Neuron (in vitro differentiated cells): Measurements from ENCODE around the gene KIF21A.

Experiments
- H2AFZ ChIP-seq: one replicate; pipeline ENCODE4 v1.6.1; 2013; ENCODE audit warnings: low read depth, mild to moderate bottlenecking, inconsistent platforms, low read length, moderate library complexity
- H3K27me3 ChIP-seq: one replicate; pipeline ENCODE4 v1.6.1; 2013; ENCODE audit warnings: low read length; ENCODE audit not compliant: insufficient read depth
- H3K36me3 ChIP-seq: one replicate; pipeline ENCODE4 v1.6.1; 2013; ENCODE audit warnings: low read length; ENCODE audit not compliant: insufficient read depth
- H3K4me1 ChIP-seq: one replicate; pipeline ENCODE4 v1.6.1; 2013; ENCODE audit warnings: low read length; ENCODE audit not compliant: insufficient read depth
- H3K4me3 ChIP-seq: 2 replicates; pipeline ENCODE4 v1.5.1; 2013; ENCODE audit warnings: mild to moderate bottlenecking, low read length, moderate library complexity
- H3K9me3 ChIP-seq: one replicate; pipeline ENCODE4 v1.6.1; 2013; ENCODE audit warnings: low read length

The KIF21A gene

DNA sequence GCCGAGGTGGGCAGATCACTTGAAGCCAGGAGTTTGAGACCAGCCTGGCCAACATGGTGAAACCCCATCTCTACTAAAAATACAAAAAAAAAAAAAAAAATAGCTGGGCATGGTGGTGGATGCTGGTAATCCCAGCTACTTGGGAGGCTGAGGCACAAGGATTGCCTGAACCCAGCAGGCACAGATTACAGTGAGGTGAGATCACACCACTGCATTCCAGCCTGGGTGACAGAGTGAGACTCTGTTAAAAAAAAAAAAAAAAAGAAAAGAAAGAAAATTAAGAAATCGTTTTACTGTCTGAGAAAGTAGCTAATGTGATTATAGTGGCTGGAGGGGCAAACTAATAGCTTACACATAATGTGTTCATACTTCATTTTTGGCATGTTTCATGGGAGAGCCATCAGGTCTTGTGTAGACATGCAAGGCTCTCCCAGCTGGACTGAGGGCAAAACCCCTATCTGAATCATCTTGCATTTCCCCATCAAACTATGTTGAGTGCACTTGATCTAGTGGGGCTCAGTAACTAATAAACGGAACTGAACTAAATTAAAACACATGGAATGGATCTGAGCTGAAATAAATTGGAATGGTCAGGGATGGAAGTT lies 16.2 kb downstream of the KIF21A start:
- Histone ChIP-seq H3K27me3 (no peaks in the 10 kb centered on the region), H3K36me3 (peaks cover 6% of the 10 kb centered on the region), H2AFZ (no peak overlapping the region), H3K4me1 (no peaks in the 10 kb centered on the region), H3K4me3 (no peak overlapping the region), H3K9me3 (peaks cover 5% of the 10 kb centered on the region)

DNA sequence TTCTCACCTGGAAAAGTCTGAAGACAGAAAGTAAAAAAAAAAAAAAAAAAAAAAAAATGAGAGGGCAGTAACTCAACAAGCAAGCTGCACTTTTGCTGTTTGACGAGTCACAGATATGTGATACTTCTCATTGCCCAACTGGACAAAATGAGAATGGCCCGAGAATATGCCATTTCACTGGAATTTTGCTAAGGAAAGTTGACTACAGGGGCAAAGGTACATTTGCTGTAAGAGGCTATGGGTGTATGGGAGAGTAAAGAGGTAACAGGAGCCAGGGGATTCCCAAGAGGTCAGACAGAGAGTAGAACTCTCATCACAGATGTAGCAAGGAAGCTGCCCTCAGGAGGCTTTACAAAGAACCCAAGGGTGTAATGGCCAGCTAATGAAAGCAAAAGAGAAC lies 22.9 kb downstream of the KIF21A start:
- Histone ChIP-seq H3K9me3 (peaks cover 2% of the 10 kb centered on the region), H2AFZ (no peak overlapping the region)

DNA sequence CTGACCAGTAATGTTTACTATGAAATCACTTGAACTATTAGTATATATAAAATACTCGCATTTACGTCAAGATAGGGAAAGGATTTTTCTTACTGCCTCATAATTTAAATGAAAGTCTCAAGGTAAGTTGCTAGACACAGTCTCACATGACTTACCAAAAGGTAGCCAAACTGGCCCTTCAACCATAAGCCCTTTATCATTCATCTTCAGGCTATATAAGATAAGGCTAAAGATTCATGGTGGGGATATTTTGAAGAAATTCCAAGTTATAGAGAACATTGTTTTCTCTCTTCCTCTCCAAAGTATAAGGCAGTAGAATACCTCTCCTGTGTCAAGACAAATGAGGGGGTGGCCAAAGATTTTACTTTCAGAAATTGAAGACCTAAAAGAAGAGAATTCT lies 23.4 kb downstream of the KIF21A start:
- H2AFZ ChIP-seq, result no peak overlapping the region
- no peak overlapping the region for H3K4me3 ChIP-seq
- peaks cover 30% of the 10 kb centered on the region for H3K36me3 ChIP-seq

More for the DNA sequence above, 22.9 kb downstream of the KIF21A start:
- peaks cover 30% of the 10 kb centered on the region for H3K36me3 ChIP-seq
- no peak overlapping the region for H3K4me3 ChIP-seq
- H3K27me3 ChIP-seq, result no peaks in the 10 kb centered on the region
- H3K4me1 ChIP-seq, result no peaks in the 10 kb centered on the region

DNA sequence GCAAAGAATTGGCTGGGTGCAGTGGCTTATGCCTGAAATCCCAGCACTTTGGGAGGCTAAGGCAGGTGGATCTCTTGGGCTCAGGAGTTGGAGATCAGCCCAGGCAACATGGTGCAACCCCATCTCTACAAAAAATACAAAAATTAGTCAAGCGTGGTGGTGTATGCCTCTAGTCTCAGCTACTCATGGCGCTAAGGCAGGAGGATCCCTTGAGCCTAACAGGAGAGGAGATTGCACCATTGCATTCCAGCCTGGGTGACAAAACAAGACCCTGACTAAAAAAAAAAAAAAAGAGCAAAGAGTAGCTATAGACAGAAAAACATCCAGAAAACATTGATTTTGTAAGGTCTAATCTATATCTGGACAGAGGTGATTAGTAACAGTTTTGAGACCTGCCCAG lies 25.0 kb downstream of the KIF21A start:
- Histone ChIP-seq H3K36me3 (peaks cover 28% of the 10 kb centered on the region), H3K4me1 (peaks cover 2% of the 10 kb centered on the region), H3K4me3 (no peak overlapping the region), H2AFZ (no peak overlapping the region), H3K9me3 (peaks cover 2% of the 10 kb centered on the region), H3K27me3 (no peaks in the 10 kb centered on the region)

More for the DNA sequence above, 23.4 kb downstream of the KIF21A start:
- no peaks in the 10 kb centered on the region for H3K4me1 ChIP-seq
- H3K9me3 ChIP-seq, result peaks cover 2% of the 10 kb centered on the region
- no peaks in the 10 kb centered on the region for H3K27me3 ChIP-seq

DNA sequence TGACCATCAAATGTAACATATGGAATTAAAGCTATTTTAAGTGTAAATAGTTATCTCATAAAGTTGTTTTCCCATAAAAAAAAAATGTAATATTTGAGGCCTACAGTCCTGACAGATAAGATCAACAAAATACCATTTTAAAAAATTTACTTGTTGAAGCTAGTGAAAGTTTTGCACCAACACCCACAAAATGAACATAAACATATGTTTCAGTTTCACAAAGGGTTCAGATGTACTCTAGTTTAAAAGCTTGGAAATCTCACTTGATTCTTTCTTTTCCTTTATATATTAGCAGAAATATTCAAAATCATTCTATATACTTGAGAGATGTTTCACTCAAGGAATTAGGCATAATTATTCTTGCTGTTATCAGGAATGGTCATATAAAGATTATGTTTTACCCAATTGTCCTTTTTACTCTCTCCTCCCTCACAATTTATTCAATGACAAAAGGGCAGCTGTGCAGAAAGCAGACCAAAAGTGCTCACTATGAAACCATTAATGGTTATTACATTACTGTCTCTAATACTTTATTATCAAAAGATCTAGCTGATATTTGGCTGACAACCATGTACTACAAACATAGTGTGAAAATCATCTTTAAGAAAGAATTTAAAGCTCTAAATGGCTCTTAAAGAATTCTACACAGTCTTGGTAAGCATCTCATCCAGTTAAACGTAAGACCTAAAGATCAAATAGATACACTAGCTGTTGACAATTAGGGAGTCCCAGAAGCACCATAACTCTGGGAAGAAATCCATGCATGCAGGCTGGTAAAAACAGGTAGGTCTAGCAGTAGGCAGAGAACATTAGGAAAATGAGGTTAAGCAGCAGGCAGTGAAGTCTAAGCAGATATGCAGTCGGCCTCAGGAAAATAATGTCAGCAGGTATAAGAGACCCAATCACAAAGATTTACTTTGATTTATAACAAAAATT lies 28.8 kb downstream of the KIF21A start:
- peaks cover 2% of the 10 kb centered on the region for H3K4me1 ChIP-seq
- no peaks in the 10 kb centered on the region for H3K9me3 ChIP-seq
- H3K27me3 ChIP-seq, result no peaks in the 10 kb centered on the region
- no peak overlapping the region for H2AFZ ChIP-seq
- H3K36me3 ChIP-seq, result peaks cover 38% of the 10 kb centered on the region
- no peak overlapping the region for H3K4me3 ChIP-seq

DNA sequence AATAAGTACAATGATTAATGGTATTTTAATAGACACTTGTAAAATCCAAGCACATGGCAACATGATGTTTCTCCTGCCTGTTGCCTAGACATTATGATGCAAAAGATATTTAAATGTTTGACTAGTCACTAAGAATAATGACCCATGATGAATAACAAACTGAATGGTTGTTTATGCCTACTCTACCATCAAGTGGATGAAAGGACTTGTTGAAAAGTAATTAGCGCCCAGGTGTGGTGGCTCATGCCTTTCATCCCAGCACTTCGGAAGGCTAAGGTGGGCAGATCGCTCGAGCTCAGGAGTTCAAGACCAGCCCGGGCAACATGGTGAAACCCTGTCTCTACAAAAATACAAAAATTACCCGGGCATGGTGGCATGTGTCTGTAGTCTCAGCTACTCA lies 30.7 kb downstream of the KIF21A start:
- Histone ChIP-seq H3K4me1 (peaks cover 2% of the 10 kb centered on the region), H3K36me3 (peaks cover 32% of the 10 kb centered on the region), H3K4me3 (no peak overlapping the region), H3K9me3 (no peaks in the 10 kb centered on the region), H2AFZ (no peak overlapping the region), H3K27me3 (no peaks in the 10 kb centered on the region)

DNA sequence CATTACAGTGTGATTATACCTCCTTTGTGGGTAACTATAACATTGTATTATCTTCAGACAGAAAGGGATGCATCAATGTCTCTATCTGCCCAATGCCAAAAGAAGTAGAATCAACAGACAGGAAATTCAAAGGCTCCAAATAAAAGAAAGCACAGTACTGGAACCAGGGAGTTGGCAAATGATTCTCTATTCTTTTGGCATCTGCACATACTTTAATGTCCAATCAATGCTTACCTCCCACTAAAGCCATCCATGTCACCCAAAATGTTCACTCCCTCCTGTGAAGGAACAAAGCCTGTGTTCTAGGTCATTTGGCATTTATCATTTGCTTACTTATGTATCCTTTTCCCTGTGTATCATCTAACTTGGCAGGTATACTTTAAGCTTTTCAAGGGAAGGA lies 36.7 kb downstream of the KIF21A start:
- Histone ChIP-seq H3K27me3 (no peaks in the 10 kb centered on the region), H3K9me3 (no peaks in the 10 kb centered on the region), H3K4me1 (peaks cover 18% of the 10 kb centered on the region), H3K36me3 (peaks cover 10% of the 10 kb centered on the region), H3K4me3 (no peak overlapping the region), H2AFZ (no peak overlapping the region)

DNA sequence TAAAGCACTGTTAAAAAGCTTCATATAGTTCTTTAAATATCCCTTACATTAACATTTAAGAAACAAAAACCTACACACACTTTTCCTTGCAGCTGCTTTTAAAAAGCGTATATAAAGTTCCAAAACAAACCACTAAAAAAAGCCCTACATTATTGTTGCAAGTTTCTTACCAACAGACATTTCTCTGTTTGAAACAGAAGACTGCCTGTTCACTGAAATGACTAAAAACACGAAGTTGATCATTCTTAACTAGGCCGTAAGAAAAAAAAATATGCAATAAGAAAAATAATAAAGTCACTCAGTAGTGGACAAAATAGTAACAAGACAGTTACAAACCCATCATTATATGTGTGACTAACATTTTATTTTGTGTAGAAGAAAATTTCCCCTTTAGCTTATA lies 37.3 kb downstream of the KIF21A start:
- H3K9me3 ChIP-seq, result no peaks in the 10 kb centered on the region
- H3K36me3 ChIP-seq, result peaks cover 5% of the 10 kb centered on the region
- peaks cover 18% of the 10 kb centered on the region for H3K4me1 ChIP-seq
- H2AFZ ChIP-seq, result no peak overlapping the region
- H3K27me3 ChIP-seq, result no peaks in the 10 kb centered on the region
- H3K4me3 ChIP-seq, result no peak overlapping the region

DNA sequence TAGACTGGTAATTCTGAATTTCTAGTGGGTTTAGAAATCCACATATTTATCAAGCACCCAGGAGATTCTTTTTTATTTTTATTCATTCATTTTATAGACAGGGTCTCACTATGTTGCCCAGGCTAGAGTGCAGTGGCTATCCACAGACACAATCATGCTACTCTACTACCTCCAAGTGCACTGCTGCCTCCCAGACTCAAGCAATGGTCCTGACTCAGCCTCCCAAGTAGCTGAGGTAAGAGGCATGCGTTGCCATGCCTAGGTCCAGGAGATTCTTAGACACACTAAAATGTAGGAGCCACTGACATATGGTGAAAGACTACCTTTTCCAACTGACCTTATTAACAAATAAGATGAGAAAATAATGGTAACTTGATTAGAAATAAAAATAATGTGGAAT lies 38.9 kb downstream of the KIF21A start:
- Histone ChIP-seq H3K36me3 (no peaks in the 10 kb centered on the region), H3K27me3 (no peaks in the 10 kb centered on the region), H3K9me3 (peaks cover 2% of the 10 kb centered on the region), H3K4me1 (peaks cover 18% of the 10 kb centered on the region), H2AFZ (no peak overlapping the region), H3K4me3 (no peak overlapping the region)

DNA sequence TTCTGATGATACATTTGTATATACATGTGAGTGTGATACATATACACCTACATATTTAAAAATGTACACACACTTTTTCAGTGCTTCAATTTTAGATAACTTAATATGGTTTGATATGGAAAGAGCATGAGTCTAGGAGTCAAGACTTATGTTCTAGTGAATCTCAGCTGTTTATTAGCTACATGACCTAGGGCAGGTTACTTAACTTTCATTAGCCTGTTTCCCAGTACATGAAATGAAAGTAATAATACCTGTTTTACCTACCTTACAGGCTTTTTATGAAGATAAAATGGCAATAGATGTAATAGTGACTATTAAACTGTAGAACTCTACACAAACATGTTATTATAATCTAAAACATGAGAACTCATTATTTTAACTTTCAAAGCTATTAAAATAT lies 39.5 kb downstream of the KIF21A start:
- no peak overlapping the region for H3K4me3 ChIP-seq
- no peaks in the 10 kb centered on the region for H3K27me3 ChIP-seq
- no peaks in the 10 kb centered on the region for H3K36me3 ChIP-seq
- H3K9me3 ChIP-seq, result peaks cover 2% of the 10 kb centered on the region
- H3K4me1 ChIP-seq, result peaks cover 18% of the 10 kb centered on the region
- H2AFZ ChIP-seq, result no peak overlapping the region

DNA sequence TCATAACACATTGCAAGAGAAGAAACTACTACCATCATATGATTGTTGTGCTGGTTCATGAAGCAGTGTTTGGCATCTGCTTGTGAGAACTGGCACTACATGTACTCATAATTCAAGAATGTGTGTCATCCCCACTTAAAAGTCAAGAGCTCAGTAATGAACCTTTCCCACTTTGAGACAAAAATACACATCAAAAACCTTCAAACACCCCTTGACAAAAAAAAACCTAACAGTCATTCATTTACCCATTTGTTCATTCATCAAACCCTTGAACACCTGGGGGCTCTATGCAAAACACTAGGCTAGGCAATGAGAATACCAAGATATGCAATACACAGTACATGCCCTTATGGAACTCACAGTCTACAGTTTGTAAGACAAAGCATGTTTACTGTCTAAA lies 40.0 kb downstream of the KIF21A start:
- Histone ChIP-seq H3K36me3 (no peaks in the 10 kb centered on the region), H3K27me3 (no peaks in the 10 kb centered on the region), H3K9me3 (peaks cover 2% of the 10 kb centered on the region), H3K4me3 (no peak overlapping the region), H3K4me1 (peaks cover 18% of the 10 kb centered on the region), H2AFZ (no peak overlapping the region)

DNA sequence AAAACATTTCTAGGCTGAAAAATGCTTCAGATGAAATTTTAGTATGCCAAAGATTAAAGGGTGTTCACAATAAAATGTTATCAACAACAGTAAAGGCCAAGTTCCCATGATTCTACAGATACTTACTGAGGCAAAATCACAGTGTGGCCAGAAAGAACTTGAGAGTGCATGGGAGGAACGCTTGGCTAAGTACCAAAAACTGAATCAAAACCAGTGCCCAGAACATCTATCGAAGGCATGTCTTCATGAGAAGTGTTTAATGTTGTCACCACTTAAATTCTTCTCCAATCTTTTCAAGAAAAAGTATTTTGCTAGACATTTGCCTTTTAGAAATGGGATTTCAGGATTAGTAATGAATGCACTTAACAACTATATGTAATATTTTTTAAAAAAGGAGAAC lies 41.5 kb downstream of the KIF21A start:
- H3K36me3 ChIP-seq, result no peaks in the 10 kb centered on the region
- H3K9me3 ChIP-seq, result peaks cover 2% of the 10 kb centered on the region
- no peaks in the 10 kb centered on the region for H3K27me3 ChIP-seq
- H3K4me3 ChIP-seq, result no peak overlapping the region
- no peak overlapping the region for H2AFZ ChIP-seq
- H3K4me1 ChIP-seq, result peaks cover 10% of the 10 kb centered on the region

DNA sequence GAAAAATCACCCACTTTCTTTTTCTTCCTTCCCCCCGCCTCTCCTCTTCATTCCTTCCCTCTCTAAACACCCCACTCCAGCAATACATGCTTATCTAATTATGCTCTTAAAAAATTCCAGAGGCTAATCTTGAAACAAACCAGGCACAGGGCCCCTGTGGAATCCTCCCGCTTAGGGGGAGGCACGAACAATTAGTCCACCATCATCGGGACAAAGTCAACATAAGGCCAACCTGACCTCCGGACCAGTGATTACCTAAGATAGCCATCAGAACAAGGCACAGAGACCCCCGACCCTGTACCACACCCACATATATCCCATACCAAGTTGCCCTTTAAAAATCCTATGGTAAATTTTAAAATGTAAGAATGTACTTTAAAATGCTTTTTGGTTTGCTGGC lies 47.1 kb downstream of the KIF21A start:
- H3K27me3 ChIP-seq, result no peaks in the 10 kb centered on the region
- H3K9me3 ChIP-seq, result peaks cover 2% of the 10 kb centered on the region
- no peaks in the 10 kb centered on the region for H3K36me3 ChIP-seq
- H3K4me1 ChIP-seq, result peaks cover 34% of the 10 kb centered on the region
- H2AFZ ChIP-seq, result no peak overlapping the region
- no peak overlapping the region for H3K4me3 ChIP-seq
